ENCODE results near the gene ZNF708. TPM values are rescaled to one million over a fixed set of nuclear protein-coding genes. Genes with fewer than 3 reads are reported as not detected.
A peak's percentile ranks its signal among the peaks of the same experiment; 100 is the strongest.
"Not testable (repeated sequence)": the region's sequence is repeated elsewhere in the genome, so short reads cannot be mapped to it uniquely, and the experiment has no call there.

ZNF708 gene
- 6.0 and 8.1 TPM in 2 replicates for total RNA-seq

GRCh38 chr19:21328885-21329605 lies at the start of gene ZNF708:
TSS of gene ZNF708 (minus strand) at chr19:21329410. CDS start at chr19:21329212, 198 bp downstream.
- DNase-seq (ENCODE audit: low read depth in 2 of 2): peak; percentile 91 to 95

- no peak for DNase-seq (ENCODE audit: low read depth in 2 of 2)
These were observed 33.1 kb upstream of the ZNF708 start for GRCh38 chr19:21362291-21362690.

GRCh38 chr19:21358768-21359451 lies 29.7 kb upstream of the ZNF708 start, which contains the start of gene ZNF738:
TSS of gene ZNF738 (plus strand) at chr19:21359000. CDS start at chr19:21359141, 141 bp downstream.
- peak; percentile 90 to 96 for DNase-seq (ENCODE audit: low read depth in 2 of 2)

GRCh38 chr19:21352830-21353229 lies 23.6 kb upstream of the ZNF708 start:
- DNase-seq (ENCODE audit: low read depth in 2 of 2): no peak

GRCh38 chr19:21344841-21345240 lies 15.6 kb upstream of the ZNF708 start:
- not testable (repeated sequence) for DNase-seq (ENCODE audit: low read depth in 2 of 2)

- no peak for DNase-seq (ENCODE audit: low read depth in 2 of 2)
These were observed 6.5 kb upstream of the ZNF708 start for GRCh38 chr19:21335721-21336120.

GRCh38 chr19:21328406-21328805 lies 804 bp downstream of the ZNF708 start:
- peak in 1 of 2 donors; percentile 9 for DNase-seq (ENCODE audit: low read depth in 2 of 2)

GRCh38 chr19:21326169-21326568 lies 3.0 kb downstream of the ZNF708 start:
- no peak for DNase-seq (ENCODE audit: low read depth in 2 of 2)

GRCh38 chr19:21323000-21323399 lies 6.2 kb downstream of the ZNF708 start:
- peak in 1 of 2 donors; percentile 6 for DNase-seq (ENCODE audit: low read depth in 2 of 2)

- DNase-seq (ENCODE audit: low read depth in 2 of 2): peak; percentile 69 to 74
These were observed 6.7 kb downstream of the ZNF708 start for GRCh38 chr19:21322528-21322927.

GRCh38 chr19:21321996-21322395 lies 7.2 kb downstream of the ZNF708 start:
- DNase-seq (ENCODE audit: low read depth in 2 of 2): peak in 1 of 2 donors; percentile 3

GRCh38 chr19:21321134-21321533 lies 8.1 kb downstream of the ZNF708 start:
- DNase-seq (ENCODE audit: low read depth in 2 of 2): peak in 1 of 2 donors; percentile 2

GRCh38 chr19:21317821-21318220 lies 11.4 kb downstream of the ZNF708 start:
- no peak for DNase-seq (ENCODE audit: low read depth in 2 of 2)

- peak in 1 of 2 donors; percentile 22 for DNase-seq (ENCODE audit: low read depth in 2 of 2)
These were observed 14.5 kb downstream of the ZNF708 start for GRCh38 chr19:21314676-21315075.

- not testable (repeated sequence) for DNase-seq (ENCODE audit: low read depth in 2 of 2)
These were observed 16.4 kb downstream of the ZNF708 start for GRCh38 chr19:21312807-21313206.

- DNase-seq (ENCODE audit: low read depth in 2 of 2): no peak
These were observed 20.4 kb downstream of the ZNF708 start for GRCh38 chr19:21308773-21309172.

GRCh38 chr19:21306881-21307479 lies 22.2 kb downstream of the ZNF708 start:
- DNase-seq (ENCODE audit: low read depth in 2 of 2): not testable (repeated sequence)

- not testable (repeated sequence) for DNase-seq (ENCODE audit: low read depth in 2 of 2)
These were observed 35.4 kb downstream of the ZNF708 start for GRCh38 chr19:21293768-21294167.

- DNase-seq (ENCODE audit: low read depth in 2 of 2): no peak
These were observed 59.4 kb downstream of the ZNF708 start for GRCh38 chr19:21269813-21270212.

GRCh38 chr19:21264891-21265290 lies 64.3 kb downstream of the ZNF708 start:
- DNase-seq (ENCODE audit: low read depth in 2 of 2): no peak

- no peak for DNase-seq (ENCODE audit: low read depth in 2 of 2)
These were observed 64.8 kb downstream of the ZNF708 start for GRCh38 chr19:21264416-21264815.

- not testable (repeated sequence) for DNase-seq (ENCODE audit: low read depth in 2 of 2)
These were observed 68.3 kb downstream of the ZNF708 start for GRCh38 chr19:21260848-21261381.

All from dermis microvascular lymphatic vessel endothelial cell (primary cell).